Naive B cell (primary cell): ENCODE results near the gene SLC39A11. TPM values are rescaled to one million over a fixed set of nuclear protein-coding genes. Genes with fewer than 3 reads are reported as not detected.
"Not testable (repeated sequence)": the region's sequence is repeated elsewhere in the genome, so short reads cannot be mapped to it uniquely, and the experiment has no call there.

Source experiments
- ATAC-seq, 2 donors: fragments of 150-1000 bp; cut with Tn5 transposase; 2 replicates each; pipeline ENCODE4 v1.10.0; 2021; ENCODE audit warnings: low read depth in 2 of 2, mild to moderate bottlenecking in 2 of 2, moderate library complexity in 2 of 2
- DNase-seq: peaks from one replicate; pipeline ENCODE4 v3.0.0; 2022
- H3K27ac Mint-ChIP-seq, 6 donors: one replicate each; pipeline ENCODE4 v1.8.0; 2020 to 2022; ENCODE audit warnings: mild to moderate bottlenecking in 6 of 6, mixed read lengths in 6 of 6, moderate library complexity in 5 of 6, inconsistent platforms in 2 of 6
- H3K27me3 Mint-ChIP-seq, 3 donors: one replicate each; pipeline ENCODE4 v1.8.0; 2021 to 2022; ENCODE audit warnings: mixed read lengths in 3 of 3, mild to moderate bottlenecking in 1 of 3
- H3K36me3 Mint-ChIP-seq, 2 donors: one replicate each; pipeline ENCODE4 v1.8.0; 2020 to 2022; ENCODE audit warnings: mixed read lengths in 2 of 2, inconsistent platforms in 1 of 2, mild to moderate bottlenecking in 1 of 2
- H3K4me1 Mint-ChIP-seq, 3 donors: one replicate each; pipeline ENCODE4 v1.8.0; 2020 to 2022; ENCODE audit warnings: mixed read lengths in 3 of 3, inconsistent platforms in 1 of 3, mild to moderate bottlenecking in 1 of 3, moderate library complexity in 1 of 3
- H3K4me3 Mint-ChIP-seq, 8 donors: one replicate each; pipeline ENCODE4 v1.8.0; 2020 to 2022; ENCODE audit warnings: mild to moderate bottlenecking in 8 of 8, mixed read lengths in 8 of 8, moderate library complexity in 8 of 8, inconsistent platforms in 2 of 8
- H3K9me3 Mint-ChIP-seq, 7 donors: one replicate each; pipeline ENCODE4 v1.8.0; 2020 to 2022; ENCODE audit warnings: mixed read lengths in 7 of 7, mild to moderate bottlenecking in 5 of 7, inconsistent platforms in 2 of 7, moderate library complexity in 1 of 7
- polyA plus RNA-seq, 6 donors: library from polyadenylated mRNA; unstranded; fragments of 300-500 nt; fragmentation: Illumina TruSeq; gene quantifications; one replicate each; pipeline ENCODE4 v1.2.3, GENCODE V29; 2021; ENCODE audit warnings: low read depth in 6 of 6

The SLC39A11 gene
- polyA plus RNA-seq, 6 donors from 2014 or later: 8.5 to 15.2 (median 12.1) TPM

GRCh38 chr17:72999474-72999873, 93.0 kb downstream of the SLC39A11 start:
- not testable (repeated sequence) for H3K4me3 Mint-ChIP-seq, H3K27ac Mint-ChIP-seq, ATAC-seq, DNase-seq, H3K27me3 Mint-ChIP-seq, H3K4me1 Mint-ChIP-seq
- Mint-ChIP-seq H3K9me3 (peaks cover under 1 to 11% (median 3%) of the 10 kb centered on the region in 7 donors), H3K36me3 (peaks cover 23% of the 10 kb centered on the region in 2 donors)

GRCh38 chr17:72998343-72998742, 94.1 kb downstream of the SLC39A11 start:
- no peaks in the 10 kb centered on the region for H3K27me3 Mint-ChIP-seq
- peaks cover 14 to 28% of the 10 kb centered on the region in 2 donors for H3K36me3 Mint-ChIP-seq
- H3K4me1 Mint-ChIP-seq: peaks cover 0 to 3% (median 0%) of the 10 kb centered on the region in 3 donors
- DNase-seq (no peak), ATAC-seq (no peak)
- H3K27ac Mint-ChIP-seq: no peak overlapping the region
- H3K4me3 Mint-ChIP-seq: no peak overlapping the region
- peaks cover 0 to 11% (median 2%) of the 10 kb centered on the region in 7 donors for H3K9me3 Mint-ChIP-seq

- ATAC-seq: no peak
- no peak overlapping the region for H3K4me3 Mint-ChIP-seq
- H3K27me3 Mint-ChIP-seq: no peaks in the 10 kb centered on the region
- H3K27ac Mint-ChIP-seq: no peak overlapping the region
- peaks cover 14 to 25% of the 10 kb centered on the region in 2 donors for H3K36me3 Mint-ChIP-seq
- DNase-seq: no peak
- peaks cover 0 to 3% (median 0%) of the 10 kb centered on the region in 3 donors for H3K4me1 Mint-ChIP-seq
- H3K9me3 Mint-ChIP-seq: peaks cover 0 to 11% (median 3%) of the 10 kb centered on the region in 7 donors
Measured at GRCh38 chr17:72997559-72997958, 94.9 kb downstream of the SLC39A11 start.

- peaks cover 14 to 25% of the 10 kb centered on the region in 2 donors for H3K36me3 Mint-ChIP-seq
- H3K27ac Mint-ChIP-seq: no peak overlapping the region
Measured at GRCh38 chr17:72996791-72997190, 95.7 kb downstream of the SLC39A11 start.

GRCh38 chr17:72995008-72995656, 97.4 kb downstream of the SLC39A11 start:
- Mint-ChIP-seq H3K36me3 (peaks cover 14 to 25% of the 10 kb centered on the region in 2 donors), H3K9me3 (peaks cover 0 to 11% (median 3%) of the 10 kb centered on the region in 7 donors), H3K4me1 (no peaks in the 10 kb centered on the region), H3K27ac (peak overlapping the region in 1 of 6 donors; percentile 33), H3K27me3 (no peaks in the 10 kb centered on the region), H3K4me3 (no peak overlapping the region)
- no peak for DNase-seq
- no peak for ATAC-seq

More at GRCh38 chr17:72996791-72997190, 95.7 kb downstream of the SLC39A11 start:
- no peak overlapping the region for H3K4me3 Mint-ChIP-seq
- DNase-seq: no peak
- H3K4me1 Mint-ChIP-seq: peaks cover 0 to 3% (median 0%) of the 10 kb centered on the region in 3 donors
- no peaks in the 10 kb centered on the region for H3K27me3 Mint-ChIP-seq
- peaks cover 0 to 11% (median 3%) of the 10 kb centered on the region in 7 donors for H3K9me3 Mint-ChIP-seq
- ATAC-seq: no peak

GRCh38 chr17:72992783-72993467, 99.6 kb downstream of the SLC39A11 start:
- H3K4me1 Mint-ChIP-seq, H3K27me3 Mint-ChIP-seq, DNase-seq, ATAC-seq: not testable (repeated sequence)
- H3K27ac Mint-ChIP-seq: peak overlapping the region in 1 of 6 donors; percentile 87
- H3K4me3 Mint-ChIP-seq: peak overlapping the region in 1 of 8 donors; percentile 51
- peaks cover 14 to 25% of the 10 kb centered on the region in 2 donors for H3K36me3 Mint-ChIP-seq
- peaks cover 0 to 11% (median 3%) of the 10 kb centered on the region in 7 donors for H3K9me3 Mint-ChIP-seq

GRCh38 chr17:72991651-72992050, 100.8 kb downstream of the SLC39A11 start:
- Mint-ChIP-seq H3K27ac (no peak overlapping the region), H3K9me3 (peaks cover 0 to 10% (median 3%) of the 10 kb centered on the region in 7 donors), H3K4me1 (peaks cover 0 to 5% (median 0%) of the 10 kb centered on the region in 3 donors), H3K36me3 (peaks cover 12 to 17% of the 10 kb centered on the region in 2 donors), H3K4me3 (no peak overlapping the region), H3K27me3 (no peaks in the 10 kb centered on the region)
- no peak for ATAC-seq
- DNase-seq: no peak

GRCh38 chr17:72989074-72989610, 103.3 kb downstream of the SLC39A11 start:
- no peak for DNase-seq
- Mint-ChIP-seq H3K4me1 (peaks cover 0 to 12% (median 2%) of the 10 kb centered on the region in 3 donors), H3K9me3 (peaks cover 0 to 2% (median 0%) of the 10 kb centered on the region in 7 donors), H3K4me3 (no peak overlapping the region), H3K27ac (peak overlapping the region in 1 of 6 donors; percentile 33), H3K27me3 (no peaks in the 10 kb centered on the region), H3K36me3 (peaks cover 0 to 2% of the 10 kb centered on the region in 2 donors)
- ATAC-seq: no peak

GRCh38 chr17:72988451-72988850, 104.0 kb downstream of the SLC39A11 start:
- H3K27ac Mint-ChIP-seq: no peak overlapping the region
- peaks cover 0 to 12% (median 2%) of the 10 kb centered on the region in 3 donors for H3K4me1 Mint-ChIP-seq
- ATAC-seq: no peak
- no peaks in the 10 kb centered on the region for H3K27me3 Mint-ChIP-seq
- H3K9me3 Mint-ChIP-seq: peaks cover 0 to 2% (median 0%) of the 10 kb centered on the region in 7 donors
- no peak overlapping the region for H3K4me3 Mint-ChIP-seq
- no peak for DNase-seq
- no peaks in the 10 kb centered on the region for H3K36me3 Mint-ChIP-seq

GRCh38 chr17:72987166-72987565, 105.3 kb downstream of the SLC39A11 start:
- H3K27ac Mint-ChIP-seq: peak overlapping the region in 1 of 6 donors; percentile 61
- ATAC-seq: no peak
- H3K9me3 Mint-ChIP-seq: no peaks in the 10 kb centered on the region
- no peak overlapping the region for H3K4me3 Mint-ChIP-seq
- peaks cover 0 to 12% (median 2%) of the 10 kb centered on the region in 3 donors for H3K4me1 Mint-ChIP-seq
- H3K36me3 Mint-ChIP-seq: no peaks in the 10 kb centered on the region
- no peaks in the 10 kb centered on the region for H3K27me3 Mint-ChIP-seq
- no peak for DNase-seq

GRCh38 chr17:72985882-72986720, 106.4 kb downstream of the SLC39A11 start:
- Mint-ChIP-seq H3K27ac (peak overlapping the region in 1 of 6 donors; percentile 75), H3K27me3 (no peaks in the 10 kb centered on the region), H3K9me3 (no peaks in the 10 kb centered on the region), H3K36me3 (no peaks in the 10 kb centered on the region), H3K4me1 (peaks cover 0 to 12% (median 2%) of the 10 kb centered on the region in 3 donors), H3K4me3 (no peak overlapping the region)
- ATAC-seq (peak in 1 of 2 donors; percentile 36), DNase-seq (peak; percentile 26)

GRCh38 chr17:72984926-72985325, 107.6 kb downstream of the SLC39A11 start:
- no peak overlapping the region for H3K4me3 Mint-ChIP-seq
- DNase-seq (no peak), ATAC-seq (no peak)
- no peaks in the 10 kb centered on the region for H3K9me3 Mint-ChIP-seq
- no peaks in the 10 kb centered on the region for H3K27me3 Mint-ChIP-seq
- H3K36me3 Mint-ChIP-seq: peaks cover 0 to 4% of the 10 kb centered on the region in 2 donors
- H3K27ac Mint-ChIP-seq: no peak overlapping the region
- peaks cover 0 to 14% (median 4%) of the 10 kb centered on the region in 3 donors for H3K4me1 Mint-ChIP-seq
